NCI-H2196 (cell line): ENCODE results near the gene HIGD1A.
"Not testable (repeated sequence)": the region's sequence is repeated elsewhere in the genome, so short reads cannot be mapped to it uniquely, and the experiment has no call there.

ENCODE experiments used
- DNase-seq: peaks from one replicate; lab custom pipeline; 2025; ENCODE audit not compliant: unreplicated experiment; lab: John Stamatoyannopoulos, UW

The HIGD1A gene

DNA sequence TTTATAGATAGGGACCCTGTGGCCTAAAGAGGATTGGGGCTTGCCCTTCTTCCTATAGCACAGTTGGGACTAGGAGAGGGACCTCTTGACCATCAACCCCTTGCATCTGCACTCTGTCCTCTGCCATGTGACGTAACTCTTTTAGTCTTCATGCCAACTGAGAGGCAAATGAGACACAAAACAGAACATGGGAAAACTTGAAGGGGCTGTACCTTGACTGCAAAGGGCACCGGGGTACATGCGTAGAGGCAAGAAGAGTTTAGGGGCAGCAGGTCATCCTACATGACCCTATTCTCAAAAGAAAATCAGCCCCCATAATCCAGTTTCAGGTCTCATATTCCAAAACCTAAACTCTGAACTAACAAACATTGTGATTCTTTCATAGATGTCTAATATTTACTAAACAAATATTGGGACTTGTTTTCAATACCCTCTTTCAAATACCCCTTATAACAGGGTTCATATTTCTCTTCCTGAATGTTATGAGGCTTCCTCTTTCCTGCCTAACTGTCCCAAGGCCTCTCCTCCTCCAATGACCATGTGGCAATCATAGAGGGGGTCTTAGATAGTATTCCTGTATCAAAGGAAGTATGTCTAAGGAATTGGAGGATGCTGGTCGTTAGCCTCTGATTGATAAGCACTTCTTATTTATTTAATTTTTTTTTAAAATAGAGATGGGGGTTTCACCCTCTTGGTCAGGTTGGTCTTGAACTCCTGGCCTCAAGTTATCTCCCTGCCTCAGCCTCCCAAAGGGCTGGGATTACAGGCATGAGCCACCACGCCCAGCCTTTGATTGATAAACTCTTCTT lies 25.5 kb upstream of the HIGD1A start:
- DNase-seq: no peak

DNA sequence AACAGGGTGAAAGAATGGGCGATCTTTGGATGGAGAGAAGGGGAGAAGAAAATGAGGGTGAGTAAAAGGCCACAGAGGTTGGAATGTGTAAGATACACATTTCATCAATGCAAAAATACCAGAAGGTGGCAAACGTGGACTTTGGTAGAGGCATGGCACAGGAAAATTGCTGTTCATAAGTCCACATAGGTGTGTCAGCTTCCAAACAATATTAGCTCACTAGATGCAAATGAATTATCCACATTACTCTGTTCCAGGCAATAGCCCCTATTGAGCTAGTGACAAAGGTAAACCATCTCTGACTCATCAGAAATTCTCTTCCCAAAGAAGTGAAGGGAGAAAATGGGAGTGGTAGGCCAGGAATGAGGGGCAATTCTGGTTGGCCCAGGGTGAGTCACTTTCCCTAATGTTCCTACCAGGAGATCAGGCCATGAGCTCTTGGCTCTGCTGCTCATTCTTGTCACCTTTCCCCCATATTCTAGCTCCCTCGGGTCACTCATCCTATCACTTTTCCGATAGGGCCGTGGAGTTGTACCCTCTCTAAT lies 24.9 kb upstream of the HIGD1A start:
- DNase-seq: no peak

DNA sequence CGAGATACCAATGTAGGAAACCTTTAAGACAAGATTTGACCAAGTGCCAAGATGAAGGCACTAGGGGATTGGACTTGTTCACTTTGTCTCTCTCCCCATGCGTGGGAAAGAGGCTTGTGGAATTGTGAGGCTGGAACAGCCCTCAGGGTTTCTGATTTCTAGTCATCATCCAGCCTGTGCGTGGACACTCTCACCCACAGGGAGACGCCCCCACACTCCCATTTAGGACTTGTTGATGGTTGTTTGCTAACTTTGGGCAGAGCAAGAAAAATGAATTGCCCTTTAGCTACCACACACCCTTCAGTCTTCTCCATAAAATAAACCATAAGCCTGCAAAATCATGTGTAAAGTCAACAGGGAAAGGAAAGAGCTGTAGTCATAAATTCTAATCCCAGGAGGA lies 23.4 kb upstream of the HIGD1A start:
- no peak for DNase-seq

DNA sequence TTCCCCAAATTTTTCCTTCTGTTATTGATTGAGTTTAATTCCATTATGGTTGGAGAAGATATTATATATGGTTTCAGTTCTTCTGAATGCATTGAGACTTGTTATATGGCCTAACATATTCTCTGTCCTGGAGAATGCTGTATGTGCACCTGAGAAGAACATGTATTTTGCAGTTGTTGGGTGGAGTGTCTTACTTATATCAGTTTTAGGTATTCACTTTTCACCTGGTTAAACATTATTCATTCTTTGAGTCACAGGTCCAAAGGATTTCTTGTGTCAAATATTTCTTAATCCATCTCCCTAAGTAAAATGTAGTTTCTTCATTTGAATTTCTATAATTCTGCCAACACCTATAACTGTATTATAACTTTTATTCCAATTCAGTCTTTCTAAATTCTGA lies 22.7 kb upstream of the HIGD1A start:
- DNase-seq: no peak

DNA sequence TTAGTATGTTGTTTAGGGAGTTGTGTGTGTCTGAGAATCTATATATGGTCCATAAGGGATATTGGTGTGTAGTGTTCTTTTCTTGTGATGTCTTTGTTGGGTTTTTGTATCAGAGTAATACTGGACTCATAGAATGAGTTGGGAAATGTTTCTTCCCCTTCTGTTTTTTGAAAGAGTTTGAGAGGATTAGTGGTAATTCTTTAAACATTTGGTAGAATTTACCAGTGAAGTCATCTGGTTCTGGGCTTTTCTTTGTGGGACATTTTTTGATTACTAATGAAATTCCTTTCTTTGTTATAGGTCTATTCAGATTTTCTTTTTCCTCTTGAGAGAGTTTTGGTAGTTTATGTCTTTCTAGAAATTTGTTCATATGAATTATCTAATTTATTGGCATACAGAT lies 21.9 kb upstream of the HIGD1A start:
- DNase-seq: no peak

DNA sequence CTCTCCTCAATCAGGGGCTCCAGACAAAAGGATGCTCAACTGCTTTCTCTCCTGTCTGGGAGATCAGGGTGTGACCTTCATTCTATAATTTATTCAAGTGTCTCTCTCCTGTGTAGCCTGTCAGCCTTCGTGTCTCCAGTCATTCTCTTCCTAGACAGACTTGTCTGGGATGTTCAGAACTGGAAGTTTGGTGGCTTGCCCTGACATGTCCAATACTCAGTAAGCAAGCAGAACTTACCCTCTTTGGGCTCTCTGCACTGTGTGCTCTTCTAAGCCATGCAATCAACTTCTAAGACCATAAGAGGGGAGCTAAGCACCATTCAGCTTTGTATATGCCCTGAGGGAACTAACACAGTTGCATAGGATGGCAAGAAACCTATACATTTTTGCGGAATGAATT lies 19.1 kb upstream of the HIGD1A start:
- DNase-seq: no peak

DNA sequence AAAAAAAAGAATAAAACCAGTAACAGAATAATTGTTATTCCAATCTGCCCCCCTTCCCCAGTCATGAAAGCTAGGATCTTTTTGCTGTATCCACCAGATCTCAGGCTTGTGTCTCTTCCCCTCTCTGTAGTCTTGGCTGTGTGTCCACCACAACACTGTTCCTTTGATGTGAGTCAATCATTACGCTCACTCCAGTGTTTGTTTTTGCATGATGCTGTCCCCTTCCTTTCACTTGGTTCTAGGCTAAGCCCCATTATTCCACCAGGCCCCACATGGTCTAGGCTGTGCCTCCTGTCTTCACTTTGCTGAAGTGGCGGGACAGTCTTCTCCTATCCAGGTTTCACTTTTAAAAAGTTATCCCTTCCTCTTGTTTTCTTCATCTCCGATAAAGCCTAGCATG lies 18.5 kb upstream of the HIGD1A start:
- DNase-seq: no peak

DNA sequence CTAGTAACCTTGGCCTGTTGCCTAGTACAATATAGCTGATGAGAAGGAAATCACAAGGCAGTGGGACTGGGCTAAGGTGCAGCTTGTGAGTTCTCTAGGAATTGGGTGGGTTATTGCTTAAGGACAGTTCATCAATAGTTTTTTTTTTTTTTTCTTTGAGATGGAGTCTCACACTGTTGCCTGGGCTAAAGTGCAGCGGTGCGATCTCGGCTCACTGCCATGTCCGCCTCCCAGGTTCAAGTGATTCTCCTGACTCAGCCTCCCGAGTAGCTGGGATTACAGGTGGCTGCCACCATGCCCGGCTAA lies 16.4 kb upstream of the HIGD1A start:
- no peak for DNase-seq

DNA sequence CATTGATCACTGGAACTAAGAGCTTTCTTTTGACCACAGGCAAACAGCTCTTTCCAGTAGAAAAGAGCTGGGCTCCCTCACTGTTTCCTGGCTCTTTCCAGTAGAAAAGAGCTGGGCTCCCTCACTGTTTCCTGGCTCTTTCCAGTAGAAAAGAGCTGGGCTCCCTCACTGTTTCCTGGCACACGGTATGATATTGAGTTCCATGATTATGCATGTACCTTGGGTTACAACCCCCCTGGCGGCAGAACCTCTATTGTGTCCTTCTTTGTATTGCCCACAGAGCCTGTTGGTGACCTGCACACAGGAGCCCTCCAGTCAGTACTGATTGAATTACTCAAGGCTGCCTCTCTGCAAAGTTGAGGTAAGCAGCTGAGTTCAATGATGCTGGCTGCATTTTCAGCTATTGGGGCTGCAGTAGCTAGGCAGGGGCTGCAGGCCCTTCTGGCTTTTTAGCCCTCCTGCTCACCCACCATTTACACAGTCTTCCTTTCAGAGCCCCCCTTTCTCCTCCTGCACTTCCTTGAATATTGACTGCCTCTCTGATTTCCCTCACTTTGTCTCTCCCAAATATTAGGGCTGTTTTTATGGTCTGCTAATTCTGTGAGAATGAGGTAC lies 15.2 kb upstream of the HIGD1A start:
- DNase-seq: peak; percentile 64

DNA sequence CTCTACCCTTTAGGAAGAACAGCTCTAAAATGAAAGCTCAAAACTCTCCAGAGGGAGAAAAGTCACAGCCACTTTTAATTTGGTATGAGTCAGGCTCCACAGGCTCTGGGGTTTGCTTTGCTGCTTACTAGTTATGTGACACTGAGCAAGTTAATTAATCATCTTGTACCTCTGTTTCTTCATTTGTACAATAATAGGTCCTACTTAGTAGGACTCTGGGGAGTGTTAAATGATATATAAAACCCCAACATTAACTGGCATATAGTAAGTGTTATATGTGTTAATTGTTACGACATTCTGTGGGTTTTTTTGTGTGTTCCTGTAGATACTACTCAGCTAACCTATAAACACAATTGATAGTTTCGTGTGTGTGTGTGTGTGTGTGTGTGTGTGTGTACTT lies 11.5 kb upstream of the HIGD1A start:
- DNase-seq: no peak

DNA sequence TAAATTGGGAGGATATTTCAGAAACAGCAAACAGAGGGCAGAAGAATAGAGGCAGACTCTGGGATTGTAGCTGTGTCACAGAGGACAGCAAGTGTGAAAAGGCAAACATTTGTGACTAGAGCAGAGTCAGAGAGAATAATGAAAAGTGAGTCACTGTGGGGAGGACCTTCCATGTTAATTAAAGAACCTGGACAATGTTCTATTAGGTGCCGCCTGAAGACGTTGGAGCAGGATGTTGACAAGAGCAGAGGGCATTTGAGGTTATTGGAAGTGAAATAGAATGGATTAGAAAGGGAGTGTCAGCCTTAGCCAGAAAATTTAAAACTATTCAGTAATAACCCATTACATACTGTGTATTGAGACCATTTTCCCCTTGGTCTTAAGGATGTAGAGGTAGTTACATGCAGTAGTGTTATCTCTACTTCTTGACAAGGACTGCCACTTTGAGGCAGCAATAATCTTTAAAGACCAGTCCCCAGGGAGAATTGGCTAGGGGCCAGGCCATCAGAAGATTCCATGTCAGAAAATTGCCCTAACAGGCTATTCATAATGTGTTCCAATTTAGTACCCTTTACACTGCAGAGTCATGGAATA lies 10.7 kb upstream of the HIGD1A start:
- DNase-seq: no peak

DNA sequence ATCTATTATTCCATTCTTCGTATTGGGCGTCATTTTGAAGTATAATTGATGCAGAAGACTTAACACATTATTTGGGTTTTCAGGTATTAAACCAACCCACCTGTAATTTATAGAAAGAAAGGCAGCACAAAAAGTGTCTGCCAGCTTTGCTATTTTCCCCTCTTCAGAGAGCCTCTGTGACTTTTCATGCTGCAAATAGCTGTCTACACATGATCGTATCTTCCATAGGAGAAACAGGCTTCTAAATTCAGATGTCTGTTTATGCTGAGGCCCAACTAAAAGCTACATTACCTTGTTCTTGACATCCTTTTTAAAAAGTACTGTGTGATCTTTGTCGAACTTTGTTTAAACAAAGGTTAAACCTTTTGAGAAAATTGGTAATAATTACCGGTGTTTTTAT lies 10.0 kb upstream of the HIGD1A start:
- DNase-seq: no peak

DNA sequence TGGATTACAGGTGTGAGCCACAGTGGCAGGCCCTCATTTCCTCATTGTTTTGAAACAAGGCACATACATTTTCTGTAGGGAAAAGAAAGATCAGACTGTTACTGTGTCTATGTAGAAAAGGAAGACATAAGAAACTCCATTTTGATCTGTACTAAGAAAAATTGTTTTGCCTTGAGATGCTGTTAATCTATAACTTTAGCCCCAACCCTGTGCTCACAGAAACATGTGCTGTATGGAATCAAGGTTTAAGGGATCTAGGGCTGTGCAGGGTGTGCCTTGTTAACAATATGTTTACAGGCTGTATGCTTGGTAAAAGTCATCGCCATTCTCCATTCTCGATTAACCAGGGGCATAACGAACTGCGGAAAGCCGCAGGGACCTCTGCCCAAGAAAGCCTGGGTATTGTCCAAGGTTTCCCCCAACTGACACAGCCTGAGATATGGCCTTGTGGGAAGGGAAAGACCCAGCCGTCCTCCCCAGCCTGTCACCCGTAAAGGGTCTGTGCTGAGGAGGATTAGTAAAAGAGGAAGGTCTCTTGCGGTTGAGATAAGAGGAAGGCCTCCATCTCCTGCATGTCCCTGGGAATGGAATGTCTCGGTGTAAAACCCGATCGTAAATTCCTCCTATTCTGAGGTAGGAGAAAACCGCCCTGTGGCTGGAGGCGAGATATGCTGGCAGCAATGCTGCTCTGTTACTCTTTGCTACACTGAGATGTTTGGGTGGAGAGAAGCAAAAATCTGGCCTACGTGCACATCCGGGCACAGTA lies 7.0 kb upstream of the HIGD1A start:
- not testable (repeated sequence) for DNase-seq

DNA sequence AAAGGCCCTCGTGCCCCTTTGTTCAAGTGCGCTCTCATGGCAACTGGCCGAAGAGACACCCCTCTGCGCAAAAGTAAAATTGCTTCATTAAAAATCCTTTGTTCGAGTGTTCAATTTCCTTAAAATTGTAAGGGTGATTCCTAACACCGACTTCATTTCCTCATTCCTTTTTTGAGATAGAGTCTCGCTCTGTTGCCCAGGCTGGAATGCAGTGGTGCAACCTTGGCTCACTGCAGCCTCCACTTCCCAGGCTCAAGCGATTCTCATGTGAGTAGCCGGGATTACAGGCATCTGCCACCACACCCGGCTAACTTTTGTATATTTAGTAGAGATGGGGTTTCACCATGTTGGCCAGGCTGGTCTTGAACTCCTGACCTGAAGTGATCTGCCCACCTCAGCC lies 6.4 kb upstream of the HIGD1A start:
- DNase-seq: not testable (repeated sequence)

DNA sequence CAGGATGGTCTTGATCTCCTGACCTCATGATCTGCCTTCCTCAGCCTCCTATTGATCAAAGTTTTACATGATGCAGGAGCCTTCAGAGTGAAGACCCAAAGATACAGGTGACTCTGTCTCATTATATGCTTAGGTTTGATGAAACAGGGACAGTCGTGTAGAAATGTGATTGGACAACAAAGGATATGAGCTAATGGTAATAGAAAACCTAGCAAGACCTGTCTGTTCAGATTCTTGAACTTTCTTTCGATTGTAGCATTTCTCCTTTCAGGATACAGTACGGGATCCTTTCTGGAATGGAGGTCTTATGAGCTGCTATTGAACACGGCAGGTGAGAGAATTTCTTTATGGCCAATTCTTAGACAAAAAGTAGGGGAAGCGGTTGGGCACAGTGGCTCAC lies 4.9 kb upstream of the HIGD1A start, which contains the start of gene ACKR2:
Gene ACKR2 (plus strand): TSS at position 244 of the 400 bp plus-strand sequence. CDS start 55,058 bp downstream, outside the sequence.
- no peak for DNase-seq

DNA sequence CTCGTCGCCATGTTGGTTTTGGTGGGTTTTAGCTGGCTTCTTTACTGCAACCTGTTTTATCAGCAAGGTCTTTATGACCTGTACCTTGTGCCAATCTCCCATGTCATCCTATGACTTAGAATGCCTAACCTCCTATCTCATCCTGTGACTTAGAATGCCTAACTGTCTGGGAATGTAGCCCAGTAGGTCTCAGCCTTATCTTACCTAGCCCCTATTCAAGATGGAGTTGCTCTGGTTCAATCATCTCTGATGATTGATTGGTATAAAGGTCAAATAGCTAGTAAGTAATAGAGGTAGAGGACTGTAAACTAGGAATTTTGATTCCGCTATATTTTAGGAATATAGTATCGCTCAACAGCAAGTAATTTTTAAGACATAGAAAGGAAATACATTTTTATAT lies 3.6 kb upstream of the HIGD1A start:
- DNase-seq: no peak

DNA sequence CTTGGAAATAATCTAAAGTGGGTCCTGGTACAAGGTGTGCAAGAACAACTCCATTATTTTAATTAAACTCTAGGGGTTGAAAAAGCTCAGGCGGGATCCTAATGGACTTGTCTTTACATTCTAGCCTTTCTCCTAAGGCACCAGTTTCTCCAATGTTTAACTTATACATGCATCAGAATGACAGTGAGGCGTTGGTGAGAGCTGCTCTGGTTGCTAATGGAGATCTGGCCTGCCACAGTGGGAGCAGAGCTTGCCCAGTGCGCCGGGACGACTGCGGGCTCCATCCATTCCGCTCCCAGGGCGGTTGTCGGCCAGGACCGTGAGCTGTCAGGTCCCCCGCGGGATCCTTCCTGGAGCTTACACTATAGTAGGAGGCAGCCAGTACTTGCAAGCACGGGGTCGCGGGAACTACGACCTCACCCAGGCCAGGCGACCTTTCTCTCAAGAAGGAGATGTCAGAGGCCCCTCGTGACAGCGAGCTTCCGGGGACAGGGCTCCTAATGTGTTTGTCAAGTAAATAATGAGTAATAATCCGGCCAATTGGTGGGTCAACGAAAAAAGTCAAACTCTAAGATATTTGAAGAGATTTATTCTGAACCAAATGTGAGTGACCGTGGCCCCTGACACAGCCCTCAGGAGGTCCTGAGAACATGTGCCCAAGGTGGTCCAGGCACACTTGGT lies 991 bp upstream of the HIGD1A start:
- DNase-seq: no peak

DNA sequence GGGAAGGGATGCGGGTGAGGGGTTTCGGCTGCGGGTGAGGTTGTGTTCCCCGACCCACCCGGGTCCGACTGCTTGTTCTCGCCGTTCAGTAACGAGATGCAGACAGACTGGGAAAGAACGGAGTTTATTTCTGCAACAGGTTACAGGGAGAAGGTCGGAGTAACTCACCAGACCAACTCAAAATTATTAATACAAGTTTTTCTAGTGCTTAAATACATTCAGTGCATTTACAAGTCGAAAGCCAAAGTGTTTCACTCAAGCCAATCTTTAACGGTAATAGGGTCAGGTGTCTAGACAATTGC lies 492 bp upstream of the HIGD1A start:
- DNase-seq: no peak

DNA sequence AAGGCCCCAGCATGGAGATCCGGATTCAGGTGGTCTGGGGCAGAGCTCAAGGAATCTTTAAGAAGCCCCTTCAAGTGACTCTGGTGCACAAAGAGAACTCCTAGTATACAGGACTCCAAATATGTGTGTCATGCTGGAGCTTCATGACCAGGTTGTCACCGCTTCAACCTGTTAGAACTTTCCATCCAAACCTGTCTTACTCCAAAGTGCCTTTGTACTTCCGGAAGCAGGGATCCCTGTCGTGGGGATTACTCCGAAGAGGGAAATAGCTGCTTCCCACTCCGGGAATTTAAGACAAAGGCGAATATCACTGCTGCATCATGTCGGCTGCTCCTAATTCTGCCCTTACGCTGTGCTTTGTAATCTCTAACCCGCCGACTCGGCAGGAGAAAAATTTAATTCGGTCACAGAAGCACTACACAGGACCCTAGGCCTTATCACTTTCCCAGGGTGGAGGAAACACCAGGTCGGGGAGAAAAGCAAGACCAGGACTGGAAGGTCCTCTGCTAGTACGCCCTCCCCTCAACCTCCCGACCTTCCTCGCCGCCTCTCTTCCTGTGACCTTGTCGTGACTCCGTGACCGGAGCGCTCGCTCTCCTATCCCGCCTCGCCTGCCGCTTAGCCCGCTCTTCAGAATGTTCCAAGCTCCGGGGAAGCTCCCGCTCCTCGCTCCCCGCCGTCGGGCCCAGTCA lies 730 bp downstream of the HIGD1A start:
- no peak for DNase-seq

DNA sequence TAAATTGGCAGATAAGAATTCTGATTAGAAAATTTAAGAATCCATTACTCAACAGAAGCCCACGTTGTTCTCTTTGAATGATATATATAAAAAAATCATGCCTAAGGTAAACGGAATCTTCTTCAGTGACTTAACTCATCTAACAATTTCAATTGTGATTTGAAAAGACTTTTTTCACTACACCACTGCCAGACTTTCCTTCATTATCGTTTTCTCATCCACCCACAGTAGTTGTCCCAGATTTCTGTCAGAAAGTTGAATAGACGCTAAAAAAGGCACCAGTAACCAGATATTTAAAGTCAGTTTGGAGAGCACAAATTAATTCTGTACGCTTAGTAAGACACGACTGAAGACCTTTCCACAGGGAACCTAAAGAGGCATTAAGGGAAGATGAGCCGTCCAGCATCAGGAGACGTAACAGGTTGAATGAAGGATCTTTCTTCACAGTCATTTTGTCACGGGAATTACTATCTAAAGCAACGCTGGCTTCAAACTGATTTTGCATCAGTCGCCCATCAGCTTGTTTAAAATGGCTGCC lies 1.3 kb downstream of the HIGD1A start:
- DNase-seq: no peak
